Ishikawa (cell line): ENCODE data around the gene MARCHF10.

ENCODE experiments used
- CREB1 ChIP-seq: IDR thresholded peaks from 2 replicates; pipeline ENCODE4 v1.6.1; 2012; ENCODE audit warnings: low read depth
- FOXM1 ChIP-seq: IDR thresholded peaks from 2 replicates; pipeline ENCODE4 v1.6.1; 2012; ENCODE audit warnings: low read depth, borderline replicate concordance
- TAF1 ChIP-seq: IDR thresholded peaks from 2 replicates; pipeline ENCODE4 v1.6.1; 2012; ENCODE audit warnings: low read depth, mild to moderate bottlenecking
- USF1 ChIP-seq: IDR thresholded peaks from 2 replicates; pipeline ENCODE4 v1.6.1; 2012

- no peak for TF ChIP-seq CREB1
- no peak for TF ChIP-seq TAF1
- no peak for TF ChIP-seq FOXM1
- no peak for TF ChIP-seq USF1
Measured at GRCh38 chr17:62794666-62794971, 13.5 kb downstream of the MARCHF10 start.
